HepG2 (cell line): ENCODE measurements around the gene TSPYL4. TPM values are rescaled to one million over a fixed set of nuclear protein-coding genes. Genes with fewer than 3 reads are reported as not detected.
A peak's percentile ranks its signal among the peaks of the same experiment; 100 is the strongest.

ENCODE experiments used
- AGO2 ChIP-seq: fragments of 200-400 bp; formaldehyde crosslinking; optimal IDR thresholded peaks from 2 replicates; pipeline ENCODE3; 2017; ENCODE audit warnings: mild to moderate bottlenecking, low read depth, low read length, moderate library complexity
- ATF1 ChIP-seq: IDR thresholded peaks from 2 replicates; pipeline ENCODE4 v1.6.1; 2016; ENCODE audit warnings: mild to moderate bottlenecking, control low read depth
- CREM ChIP-seq, 2 experiments: sonication (generic) in 1 of 2; formaldehyde crosslinking in 1 of 2; IDR thresholded peaks; 2 replicates each; pipeline versions ENCODE4 v1.4.0 to v1.6.1; 2016 to 2020; ENCODE audit warnings: antibody characterized with exemption in 1 of 2, mild to moderate bottlenecking in 1 of 2, missing genetic modification reagents in 1 of 2
- DR1 ChIP-seq: sonication (generic); formaldehyde crosslinking; IDR thresholded peaks from 2 replicates; pipeline ENCODE4 v1.8.0; 2021; ENCODE audit warnings: mild to moderate bottlenecking, missing genetic modification reagents, inconsistent platforms
- ETS1 ChIP-seq: sonication (generic); formaldehyde crosslinking; IDR thresholded peaks from 2 replicates; pipeline ENCODE4 v1.4.0; 2020; ENCODE audit warnings: missing genetic modification reagents
- FLYWCH1 ChIP-seq: sonication (generic); formaldehyde crosslinking; IDR thresholded peaks from 2 replicates; pipeline ENCODE4 v1.8.1; 2023; ENCODE audit warnings: mild to moderate bottlenecking, missing genetic modification reagents
- FOSL2 ChIP-seq: sonication (generic); formaldehyde crosslinking; IDR thresholded peaks from 2 replicates; pipeline ENCODE4 v1.4.0; 2020; ENCODE audit warnings: missing genetic modification reagents
- GLI4 ChIP-seq: sonication (generic); formaldehyde crosslinking; IDR thresholded peaks from 2 replicates; pipeline ENCODE4 v1.5.1; 2020; ENCODE audit warnings: missing genetic modification reagents, mild to moderate bottlenecking, moderate library complexity, borderline replicate concordance
- GPBP1L1 ChIP-seq: sonication (generic); formaldehyde crosslinking; IDR thresholded peaks from 2 replicates; pipeline ENCODE4 v1.5.0; 2020; ENCODE audit warnings: mild to moderate bottlenecking, missing genetic modification reagents
- HMG20B ChIP-seq: conservative IDR thresholded peaks from 2 replicates; pipeline ENCODE4 v1.6.1; 2016; ENCODE audit warnings: missing genetic modification reagents, missing compliant biosample characterization
- HOXA3 ChIP-seq: sonication (generic); formaldehyde crosslinking; IDR thresholded peaks from 2 replicates; pipeline ENCODE4 v1.5.0; 2020; ENCODE audit warnings: missing genetic modification reagents
- HOXA5 ChIP-seq: sonication (generic); formaldehyde crosslinking; IDR thresholded peaks from 2 replicates; pipeline ENCODE4 v1.4.0; 2020; ENCODE audit warnings: missing genetic modification reagents
- KLF6 ChIP-seq: IDR thresholded peaks from 2 replicates; pipeline ENCODE4 v1.8.0; 2016; ENCODE audit warnings: missing biosample characterization, missing genetic modification reagents
- KMT2B ChIP-seq: IDR thresholded peaks from 2 replicates; pipeline ENCODE4 v1.6.1; 2016; ENCODE audit warnings: missing genetic modification reagents, missing compliant biosample characterization
- NAIF1 ChIP-seq: sonication (generic); formaldehyde crosslinking; IDR thresholded peaks from 2 replicates; pipeline ENCODE4 v1.5.0; 2020; ENCODE audit warnings: mild to moderate bottlenecking, missing genetic modification reagents, borderline replicate concordance
- PCBP2 ChIP-seq: fragments of 200-400 bp; formaldehyde crosslinking; optimal IDR thresholded peaks from 2 replicates; pipeline ENCODE3; 2018; ENCODE audit warnings: low read length, low read depth; ENCODE audit not compliant: poor library complexity, severe bottlenecking
- POLR2G ChIP-seq: fragments of 200-400 bp; formaldehyde crosslinking; IDR thresholded peaks from 2 replicates; pipeline ENCODE4 v1.6.1; 2018; ENCODE audit warnings: mild to moderate bottlenecking, low read depth, low read length, moderate library complexity
- PTBP1 ChIP-seq: fragments of 200-400 bp; formaldehyde crosslinking; IDR thresholded peaks from 2 replicates; pipeline ENCODE4 v1.6.1; 2018; ENCODE audit warnings: low read length, low read depth; ENCODE audit not compliant: poor library complexity, severe bottlenecking
- RFXANK ChIP-seq: IDR thresholded peaks from 2 replicates; pipeline ENCODE4 v1.6.1; 2016
- SALL2 ChIP-seq: sonication (generic); formaldehyde crosslinking; IDR thresholded peaks from 2 replicates; pipeline ENCODE4 v1.8.1; 2023; ENCODE audit warnings: mild to moderate bottlenecking, missing genetic modification reagents, inconsistent platforms
- SP1 ChIP-seq, 2 experiments: fragments of 450-650 bp in 1 of 2; sonication (generic) in 1 of 2; formaldehyde crosslinking in 1 of 2; IDR thresholded peaks; 2 replicates each; pipeline versions ENCODE4 v1.4.0 to v1.6.1; 2016 to 2020; ENCODE audit warnings: missing genetic modification reagents in 1 of 2
- TAF1 ChIP-seq: sonication (generic); formaldehyde crosslinking; IDR thresholded peaks from 2 replicates; pipeline ENCODE4 v1.4.0; 2020; ENCODE audit warnings: missing genetic modification reagents
- ZNF552 ChIP-seq: sonication (generic); formaldehyde crosslinking; IDR thresholded peaks from 2 replicates; pipeline ENCODE4 v1.9.0; 2022; ENCODE audit warnings: missing genetic modification reagents, mild to moderate bottlenecking, borderline replicate concordance
- ZNF563 ChIP-seq: sonication (generic); formaldehyde crosslinking; IDR thresholded peaks from 2 replicates; pipeline ENCODE4 v1.8.0; 2022; ENCODE audit warnings: mild to moderate bottlenecking, moderate library complexity, missing genetic modification reagents
- ZNF761 ChIP-seq: sonication (generic); formaldehyde crosslinking; conservative IDR thresholded peaks from 2 replicates; pipeline ENCODE4 v1.4.0; 2020; ENCODE audit warnings: mild to moderate bottlenecking, missing genetic modification reagents
- ZNF784 ChIP-seq: sonication (generic); formaldehyde crosslinking; IDR thresholded peaks from 2 replicates; pipeline ENCODE4 v1.5.1; 2020; ENCODE audit warnings: missing genetic modification reagents, mild to moderate bottlenecking, borderline replicate concordance
- ZNF792 ChIP-seq: IDR thresholded peaks from 2 replicates; pipeline ENCODE4 v1.6.1; 2016
- ZNF83 ChIP-seq: sonication (generic); formaldehyde crosslinking; IDR thresholded peaks from 2 replicates; pipeline ENCODE4 v1.4.0; 2020; ENCODE audit warnings: missing genetic modification reagents, mild to moderate bottlenecking, borderline replicate concordance
- ZSCAN22 ChIP-seq: sonication (generic); formaldehyde crosslinking; IDR thresholded peaks from 2 replicates; pipeline ENCODE4 v1.4.0; 2020; ENCODE audit warnings: mild to moderate bottlenecking, missing genetic modification reagents
- polyA plus RNA-seq, 8 experiments: library from polyadenylated mRNA; depleted of rRNA in 3 of 8; stranded (reverse) in 7 of 8; unstranded in 1 of 8; fragments of >200 nt; fragmentation: Illumina TruSeq in 4 of 8; extraction: Trizol in 4 of 8; gene quantifications; 2 replicates each; pipeline versions ENCODE4 v1.2.1 to v1.2.3, GENCODE V29; 2011 to 2016; ENCODE audit warnings: low read depth in 4 of 8, missing spikeins in 1 of 8, mixed read lengths in 1 of 8; ENCODE audit not compliant: insufficient read depth in 1 of 8
- total RNA-seq, 5 experiments: library from RNA; depleted of rRNA; stranded (reverse); fragments of >200 nt; fragmentation: Illumina TruSeq; extraction: Trizol; gene quantifications; 2 replicates each; pipeline ENCODE4 v1.2.3, GENCODE V29; 2016; ENCODE audit warnings: low read depth in 1 of 5

The TSPYL4 gene
- total and polyA plus RNA-seq, 2 of the 13 experiments (the other 11 are each of a cell fraction or from before 2014, with no cell fraction given), result 18.0 to 19.7 TPM

DNA sequence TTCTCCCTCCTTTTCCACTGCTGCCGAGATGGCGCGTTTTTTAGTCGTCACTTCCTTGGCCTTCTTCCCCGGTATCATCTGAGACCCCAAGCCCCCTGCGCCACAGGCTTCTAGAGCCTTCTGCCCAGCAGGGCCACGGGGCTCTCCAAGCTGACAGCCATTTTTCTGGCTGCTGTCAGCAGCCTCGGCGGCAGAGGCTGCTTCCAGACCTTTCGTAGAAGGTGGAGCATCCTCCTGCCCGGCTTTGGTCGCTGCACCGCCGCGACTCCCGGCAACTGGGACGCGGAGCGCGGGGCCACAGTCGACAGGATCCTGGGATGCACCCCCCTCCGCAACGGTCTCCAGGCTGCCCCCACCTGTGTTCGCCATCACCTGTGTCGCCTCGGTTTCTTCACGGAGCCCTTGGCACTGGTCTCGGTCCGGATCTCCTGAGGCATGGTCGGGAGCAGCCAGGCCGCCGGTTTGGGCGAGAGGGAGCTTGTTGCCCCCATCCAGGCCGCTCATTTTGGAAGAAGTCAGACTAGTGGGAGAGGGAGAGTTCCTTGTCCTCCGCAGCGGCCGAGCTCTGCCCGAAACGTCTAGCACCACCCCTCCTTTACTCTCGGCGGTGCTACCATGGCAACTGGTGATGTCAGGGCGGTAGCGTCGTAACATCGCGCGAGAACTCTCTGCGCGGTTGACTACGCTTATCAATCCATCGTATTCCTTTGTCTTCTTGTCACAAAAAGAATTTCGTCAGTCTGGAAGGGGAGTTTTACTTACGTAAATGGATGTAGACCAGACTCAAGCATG lies at the start of gene TSPYL4 (continued):
- TF ChIP-seq ZNF784 (CRISPR knock-in tag) (no peak), RFXANK (CRISPR knock-in tag) (peak; percentile 99), POLR2G (peak; percentile 87), ZNF792 (CRISPR knock-in tag) (peak; percentile 45), HOXA3 (CRISPR knock-in tag) (peak; percentile 92), HOXA5 (CRISPR knock-in tag) (0 out of 2 replicates have a peak, but pooled peaks have one; percentile 24), DR1 (CRISPR knock-in tag) (peak; percentile 76; the same call in 1 of the 2 replicates), HMG20B (CRISPR knock-in tag) (no peak; the same call in 1 of the 2 replicates), ZNF563 (CRISPR knock-in tag) (peak; percentile 83), GPBP1L1 (CRISPR knock-in tag) (no peak), FOSL2 (CRISPR knock-in tag) (peak; percentile 43), CREM (IDR thresholded peaks at IDR 0.05) (peak; percentile 88), CREM (CRISPR knock-in tag; IDR thresholded peaks at IDR 0.05) (peak; percentile 63), SP1 (IDR thresholded peaks at IDR 0.05) (no peak), SP1 (CRISPR knock-in tag; IDR thresholded peaks at IDR 0.05) (0 out of 2 replicates have a peak, but pooled peaks have one; percentile 21), ZNF83 (no peak), ATF1 (CRISPR knock-in tag) (peak; percentile 84), KMT2B (CRISPR knock-in tag) (peak; percentile 72), NAIF1 (CRISPR knock-in tag) (peak; percentile 83), PTBP1 (peak; percentile 66), ZNF552 (peak; percentile 21; the same call in 1 of the 2 replicates), AGO2 (peak; percentile 73), KLF6 (no peak; the same call in 1 of the 2 replicates), ZSCAN22 (CRISPR knock-in tag) (0 out of 2 replicates have a peak, but pooled peaks have one; percentile 41), PCBP2 (no peak), TAF1 (CRISPR knock-in tag) (peak; percentile 53; the same call in 1 of the 2 replicates), FLYWCH1 (CRISPR knock-in tag) (no peak), GLI4 (CRISPR knock-in tag) (peak; percentile 98; the same call in 1 of the 2 replicates), ZNF761 (CRISPR knock-in tag) (peak; percentile 90), SALL2 (CRISPR knock-in tag) (peak; percentile 4; the same call in 1 of the 2 replicates), ETS1 (no peak)
